Mesodermal cell (in vitro differentiated cells): ENCODE measurements around the gene ANTXR2.
"Not testable (repeated sequence)": the region's sequence is repeated elsewhere in the genome, so short reads cannot be mapped to it uniquely, and the experiment has no call there.

Experiments used
- H3K27ac ChIP-seq: 2 replicates; pipeline ENCODE4 v1.7.0; 2013; ENCODE audit warnings: mild to moderate bottlenecking, low read depth, low read length, moderate library complexity; ENCODE audit not compliant: severe bottlenecking
- H3K36me3 ChIP-seq: 2 replicates; pipeline ENCODE4 v1.7.1; 2013; ENCODE audit warnings: mild to moderate bottlenecking, low read length, moderate library complexity; ENCODE audit not compliant: control insufficient read depth, insufficient read depth
- H3K4me1 ChIP-seq: one replicate; pipeline ENCODE4 v1.7.1; 2013; ENCODE audit warnings: mild to moderate bottlenecking, low read length; ENCODE audit not compliant: insufficient read depth, control insufficient read depth, poor library complexity, severe bottlenecking
- H3K4me3 ChIP-seq: 2 replicates; pipeline ENCODE4 v1.7.0; 2013; ENCODE audit warnings: low read length, control low read depth, mild to moderate bottlenecking; ENCODE audit not compliant: insufficient read depth, poor library complexity, severe bottlenecking; ENCODE audit errors: extremely low read depth
- H3K9me3 ChIP-seq: 2 replicates; pipeline ENCODE4 v1.7.1; 2013; ENCODE audit warnings: mild to moderate bottlenecking, low read length, moderate library complexity; ENCODE audit not compliant: control insufficient read depth
- WGBS, 2 experiments: methylation state at CpG; one replicate each; pipeline ENCODE4 v1.1.5; 2013; ENCODE audit warnings: missing lambda C conversion rate in 2 of 2; ENCODE audit not compliant: insufficient coverage in 2 of 2; 5-methylcytosine and 5-hydroxymethylcytosine counted together

The ANTXR2 gene

DNA sequence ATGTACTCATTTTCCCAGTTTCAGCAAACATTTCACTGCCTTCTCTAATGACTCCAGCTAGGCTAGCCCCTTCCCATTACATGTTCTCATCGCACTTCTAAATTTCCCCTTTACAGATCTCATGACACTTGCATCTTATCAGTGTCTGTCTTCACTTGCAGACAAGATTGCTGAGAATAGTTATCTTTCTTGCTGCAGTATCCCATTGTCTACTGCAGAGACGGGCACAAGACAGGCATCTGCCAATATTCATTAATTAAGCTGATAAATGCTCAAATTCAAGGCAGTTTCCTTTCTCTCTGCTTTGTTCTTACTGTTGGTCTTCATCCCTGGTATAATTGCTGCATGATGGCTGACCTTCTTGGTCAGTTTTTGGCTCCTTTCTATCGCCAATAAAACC lies 175.9 kb downstream of the ANTXR2 start:
- WGBS, 2 experiments: 82 to 100% methylated on average over 1 of the region's 3 CpGs
- no peak overlapping the region for H3K4me3 ChIP-seq
- H3K27ac ChIP-seq: no peak overlapping the region
- H3K9me3 ChIP-seq: no peaks in the 10 kb centered on the region
- no peaks in the 10 kb centered on the region for H3K36me3 ChIP-seq
- H3K4me1 ChIP-seq: no peaks in the 10 kb centered on the region

DNA sequence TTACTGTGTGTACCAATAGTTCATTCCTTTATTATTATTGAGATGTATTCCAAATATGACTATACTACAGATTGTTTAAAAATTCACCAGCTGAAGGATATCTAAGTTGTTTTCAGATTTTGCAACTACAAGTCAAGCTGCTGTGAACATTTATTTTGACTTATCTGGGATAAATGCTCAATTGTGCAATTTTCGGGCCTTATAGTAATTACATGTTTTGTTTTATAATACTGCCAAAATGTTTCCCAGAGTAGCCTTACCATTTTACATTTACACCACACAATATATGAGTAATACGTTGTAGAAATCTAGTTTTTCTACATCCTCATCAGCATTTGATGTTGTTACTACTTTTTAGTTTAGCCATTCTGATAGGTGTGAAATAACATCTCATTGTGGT lies 179.6 kb downstream of the ANTXR2 start:
- no CpG with 5 or more reads among the region's 2 CpGs for WGBS, 2 experiments
- no peaks in the 10 kb centered on the region for H3K4me1 ChIP-seq
- H3K36me3 ChIP-seq: no peaks in the 10 kb centered on the region
- no peaks in the 10 kb centered on the region for H3K9me3 ChIP-seq
- H3K4me3 ChIP-seq: no peak overlapping the region
- H3K27ac ChIP-seq: no peak overlapping the region

DNA sequence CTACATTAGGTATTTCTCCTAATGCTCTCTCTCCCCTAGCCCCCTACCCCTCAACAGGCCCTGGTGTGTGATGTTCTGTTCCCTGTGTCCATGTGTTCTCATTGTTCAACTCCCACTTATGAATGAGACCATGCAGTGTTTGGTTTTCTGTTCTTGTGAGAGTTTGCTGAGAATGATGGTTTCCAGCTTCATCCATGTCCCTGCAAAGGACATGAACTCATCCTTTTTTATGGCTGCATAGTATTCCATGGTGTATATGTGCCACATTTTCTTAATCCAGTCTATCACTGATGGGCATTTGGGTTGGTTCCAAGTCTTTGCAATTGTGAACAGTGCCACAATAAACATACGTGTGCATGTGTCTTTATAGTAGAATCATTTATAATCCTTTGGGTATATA lies 184.0 kb downstream of the ANTXR2 start:
- H3K4me1 ChIP-seq: not testable (repeated sequence)
- WGBS, 2 experiments: no CpG with 5 or more reads among the region's 1 CpG

DNA sequence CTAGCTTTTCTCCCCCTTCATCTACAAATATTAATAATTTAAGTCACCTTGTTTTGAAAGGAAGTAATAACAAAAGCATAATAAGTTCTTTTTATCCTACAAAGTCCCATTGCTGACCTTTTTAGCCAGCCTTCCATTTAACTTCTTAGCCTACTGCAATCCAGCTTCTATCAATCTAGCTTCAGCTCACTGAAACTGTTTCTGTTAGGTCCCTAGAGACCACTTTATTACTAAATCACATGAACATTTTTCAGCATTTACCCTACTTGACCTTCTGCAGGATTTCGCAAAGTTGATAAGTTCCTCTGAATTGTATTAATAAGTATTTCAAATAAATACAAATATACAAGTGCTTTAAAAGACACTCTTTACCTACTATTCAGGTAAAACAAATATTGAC lies 186.5 kb downstream of the ANTXR2 start:
- WGBS, 2 experiments: no CpG with 5 or more reads among the region's 1 CpG
- no peak overlapping the region for H3K4me3 ChIP-seq
- H3K36me3 ChIP-seq: no peaks in the 10 kb centered on the region

More for the DNA sequence above, 184.0 kb downstream of the ANTXR2 start:
- not testable (repeated sequence) for H3K27ac ChIP-seq, H3K36me3 ChIP-seq, H3K4me3 ChIP-seq, H3K9me3 ChIP-seq

GRCh38 chr4:79886021-79886420 lies 187.0 kb downstream of the ANTXR2 start:
- Histone ChIP-seq H3K9me3 (no peaks in the 10 kb centered on the region), H3K4me1 (no peaks in the 10 kb centered on the region), H3K4me3 (no peak overlapping the region), H3K27ac (no peak overlapping the region), H3K36me3 (no peaks in the 10 kb centered on the region)
- WGBS, 2 experiments: 79 to 90% methylated on average over 4 of the region's 5 CpGs

More for the DNA sequence above, 186.5 kb downstream of the ANTXR2 start:
- no peaks in the 10 kb centered on the region for H3K9me3 ChIP-seq
- no peak overlapping the region for H3K27ac ChIP-seq
- H3K4me1 ChIP-seq: no peaks in the 10 kb centered on the region

DNA sequence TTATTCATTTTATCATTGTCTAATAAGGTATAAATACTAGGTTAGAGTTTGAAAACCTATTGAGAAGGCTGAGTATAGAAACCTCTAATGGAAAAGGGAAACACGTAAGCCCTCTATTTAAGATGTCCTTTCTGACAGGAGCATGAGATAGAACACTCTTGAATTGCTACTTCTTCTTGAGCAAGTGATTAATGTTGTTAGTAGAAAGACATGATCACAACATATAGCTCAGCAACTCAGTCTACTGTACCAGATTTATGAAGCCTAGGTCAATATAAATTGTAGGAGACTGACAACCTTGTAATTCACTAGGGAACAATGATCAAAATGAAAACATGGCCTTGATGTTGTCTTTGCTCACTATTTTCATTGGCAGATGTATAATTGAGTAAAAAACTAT lies 189.7 kb downstream of the ANTXR2 start:
- no peaks in the 10 kb centered on the region for H3K9me3 ChIP-seq
- 100% methylated on average over 1 of the region's 1 CpG; no CpG with 5 or more reads in 1 of the 2 experiments for WGBS, 2 experiments
- no peaks in the 10 kb centered on the region for H3K36me3 ChIP-seq
- no peaks in the 10 kb centered on the region for H3K4me1 ChIP-seq
- no peak overlapping the region for H3K27ac ChIP-seq
- no peak overlapping the region for H3K4me3 ChIP-seq

DNA sequence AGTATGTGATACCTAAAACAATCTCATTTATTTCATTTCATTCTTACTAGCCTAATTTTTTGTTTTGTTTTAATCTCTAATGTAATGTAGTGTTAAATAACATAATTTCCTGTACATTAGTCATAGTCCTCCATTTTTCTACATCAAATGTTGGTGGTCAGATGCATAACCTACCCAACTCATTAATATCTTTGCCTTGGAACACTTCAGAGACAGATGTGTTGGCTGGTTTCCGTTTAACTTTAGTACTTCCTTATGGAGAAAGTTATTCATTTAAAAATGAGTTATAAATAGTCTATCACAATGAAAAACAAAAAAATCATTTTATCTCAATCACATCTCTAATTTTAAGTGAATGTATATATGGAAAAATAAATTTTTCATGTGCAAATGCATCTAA lies 190.2 kb downstream of the ANTXR2 start:
- Histone ChIP-seq H3K4me3 (no peak overlapping the region), H3K9me3 (no peaks in the 10 kb centered on the region), H3K4me1 (no peaks in the 10 kb centered on the region), H3K36me3 (no peaks in the 10 kb centered on the region), H3K27ac (no peak overlapping the region)
- no CpG with 5 or more reads among the region's 1 CpG for WGBS, 2 experiments

DNA sequence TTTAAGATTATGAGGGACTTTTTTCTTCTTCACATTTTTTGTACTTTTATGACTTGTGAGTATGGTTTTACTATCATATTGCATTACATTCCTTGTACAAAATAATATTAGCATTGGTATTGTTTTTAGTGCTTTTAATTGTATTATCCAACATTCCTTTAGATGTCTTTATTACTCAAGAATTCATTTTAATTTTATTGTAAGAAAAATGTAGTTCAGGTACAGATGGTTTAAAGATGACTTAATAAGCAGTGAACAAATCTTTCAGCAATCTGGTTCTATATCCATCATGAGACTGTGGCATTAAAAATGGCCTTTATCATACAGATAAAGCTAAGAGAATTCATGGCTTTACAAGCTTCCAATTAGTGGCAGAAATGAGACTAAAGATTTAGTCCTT lies 191.6 kb downstream of the ANTXR2 start:
- Histone ChIP-seq H3K27ac (no peak overlapping the region), H3K9me3 (no peaks in the 10 kb centered on the region), H3K4me3 (no peak overlapping the region), H3K4me1 (no peaks in the 10 kb centered on the region), H3K36me3 (no peaks in the 10 kb centered on the region)

GRCh38 chr4:79877511-79877910 lies 195.5 kb downstream of the ANTXR2 start:
- Histone ChIP-seq H3K36me3 (no peaks in the 10 kb centered on the region), H3K4me3 (no peak overlapping the region), H3K4me1 (no peaks in the 10 kb centered on the region), H3K9me3 (no peaks in the 10 kb centered on the region), H3K27ac (no peak overlapping the region)

DNA sequence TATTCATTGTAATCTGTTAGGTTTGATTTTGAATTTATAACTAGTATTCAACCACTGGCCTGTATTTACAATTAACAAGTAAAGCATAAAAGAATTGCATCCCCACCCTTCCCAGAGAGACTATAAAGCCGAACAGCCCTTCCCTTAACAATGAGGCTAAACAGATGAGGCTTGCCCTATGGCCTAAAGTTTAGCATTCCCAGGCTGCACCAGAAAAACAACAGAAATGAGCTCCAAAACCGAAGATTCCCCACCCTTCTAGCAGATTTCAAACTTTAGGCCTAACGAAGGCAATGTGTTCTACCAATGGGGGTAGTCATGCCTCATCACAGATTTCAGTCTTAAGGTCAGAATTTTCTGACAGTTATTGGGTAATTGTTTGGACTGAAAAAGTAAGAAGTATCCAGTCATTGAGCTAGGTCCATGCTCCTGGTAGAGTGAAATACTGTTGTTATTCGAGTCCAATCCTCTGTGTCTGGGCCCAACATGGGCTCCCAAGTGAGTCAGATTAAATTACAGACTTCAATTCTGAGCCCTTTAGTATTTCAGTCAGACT lies 197.6 kb downstream of the ANTXR2 start:
- WGBS, 2 experiments: 84 to 96% methylated on average over 2 to 4 of the region's 4 CpGs
- no peaks in the 10 kb centered on the region for H3K9me3 ChIP-seq
- no peak overlapping the region for H3K4me3 ChIP-seq
- H3K27ac ChIP-seq: no peak overlapping the region
- H3K4me1 ChIP-seq: no peaks in the 10 kb centered on the region
- no peaks in the 10 kb centered on the region for H3K36me3 ChIP-seq

DNA sequence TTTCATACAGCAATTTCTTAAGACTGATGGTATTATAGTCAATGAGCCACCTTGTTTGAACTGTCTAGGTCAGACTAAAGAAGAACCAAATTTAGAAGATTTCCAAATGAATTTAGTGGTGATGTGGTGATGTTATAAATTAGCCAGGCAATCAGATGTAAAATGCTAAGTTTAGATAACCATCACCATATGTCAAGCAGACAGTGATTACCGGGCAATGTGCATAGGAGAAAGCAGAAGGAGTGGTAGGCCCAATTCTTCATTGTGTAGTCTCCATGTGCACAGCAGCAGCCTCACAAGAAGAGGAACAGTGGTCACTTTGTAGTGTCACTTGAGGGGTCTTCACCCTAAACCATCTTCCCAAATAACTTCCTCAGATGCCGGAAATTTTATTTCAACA lies 198.8 kb downstream of the ANTXR2 start:
- no peaks in the 10 kb centered on the region for H3K4me1 ChIP-seq
- no peak overlapping the region for H3K27ac ChIP-seq
- no peak overlapping the region for H3K4me3 ChIP-seq
- 100% methylated on average over 1 of the region's 2 CpGs; no CpG with 5 or more reads in 1 of the 2 experiments for WGBS, 2 experiments
- no peaks in the 10 kb centered on the region for H3K36me3 ChIP-seq
- no peaks in the 10 kb centered on the region for H3K9me3 ChIP-seq
